Measurements from ENCODE around the gene ZNF74.
A peak's percentile ranks its signal among the peaks of the same experiment; 100 is the strongest.

The ZNF74 gene

DNA sequence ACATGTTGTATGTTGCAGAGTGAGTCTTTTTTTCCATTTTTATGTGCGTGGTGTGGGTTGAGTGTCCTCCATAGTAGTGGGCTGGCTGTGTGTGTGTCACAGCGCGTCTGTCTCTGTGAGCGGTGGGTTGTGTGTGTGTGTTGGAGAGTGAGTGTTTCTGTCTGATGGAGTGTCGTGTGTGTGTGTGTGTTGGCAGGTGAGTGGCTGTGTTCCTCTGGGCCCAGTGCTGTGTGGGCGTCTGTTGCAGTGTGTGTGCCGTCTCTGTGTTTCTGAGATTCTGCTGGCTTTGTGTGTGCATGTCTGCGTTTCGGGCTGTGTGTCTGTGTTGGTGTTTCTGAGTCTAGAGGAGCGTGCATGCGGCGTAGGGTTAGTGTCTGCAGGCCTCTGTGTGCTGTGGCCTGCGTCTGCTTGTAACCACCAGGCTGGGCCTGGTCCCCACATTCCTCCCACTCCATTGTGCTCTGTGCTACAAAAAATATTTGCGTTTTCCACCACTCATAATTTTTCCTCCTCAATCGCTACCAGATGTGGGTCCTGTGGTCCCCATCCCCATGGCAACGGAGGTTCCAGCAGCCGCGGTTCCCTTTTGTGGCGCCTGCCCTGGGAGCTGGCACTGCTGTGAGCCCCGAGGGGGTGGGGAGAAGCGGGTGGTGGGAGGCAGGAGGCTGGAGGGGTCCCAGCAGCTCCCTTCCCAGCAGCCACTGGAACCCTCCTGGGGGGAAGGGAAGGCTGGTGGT is 28.5 kb downstream of the ZNF74 start:
- no peaks in the 10 kb centered on the region for H3K36me3 ChIP-seq
- peaks cover 33 to 43% (median 35%) of the 10 kb centered on the region in 11 experiments for H3K27me3 ChIP-seq
- peaks cover 0 to 9% (median 0%) of the 10 kb centered on the region in 11 experiments; a peak in 3 of 22 replicates for H3K9me3 ChIP-seq (replicated peaks in 1 of 11)
- TF ChIP-seq Cebpa-rat (IDR thresholded peaks at IDR 0.05) = no peak
- H4K20me1 ChIP-seq = peaks cover 0 to 6% (median 0%) of the 10 kb centered on the region in 11 experiments; a peak in 4 of 22 replicates
- peak overlapping the region in 5 of 11 experiments; percentile 22 to 71 (median 27); a peak in 5 of 22 replicates for H3K27ac ChIP-seq
- peak overlapping the region; percentile 58 to 97 (median 93) for H3K4me2 ChIP-seq
- peak overlapping the region in 2 of 10 experiments; percentile 29 to 33; a peak in 4 of 20 replicates for H3K4me3 ChIP-seq
- H3K4me1 ChIP-seq = peaks cover 27 to 68% (median 61%) of the 10 kb centered on the region in 10 experiments
- H3K9ac ChIP-seq = peak overlapping the region in 7 of 11 experiments; percentile 10 to 65 (median 28); a peak in 7 of 22 replicates

DNA sequence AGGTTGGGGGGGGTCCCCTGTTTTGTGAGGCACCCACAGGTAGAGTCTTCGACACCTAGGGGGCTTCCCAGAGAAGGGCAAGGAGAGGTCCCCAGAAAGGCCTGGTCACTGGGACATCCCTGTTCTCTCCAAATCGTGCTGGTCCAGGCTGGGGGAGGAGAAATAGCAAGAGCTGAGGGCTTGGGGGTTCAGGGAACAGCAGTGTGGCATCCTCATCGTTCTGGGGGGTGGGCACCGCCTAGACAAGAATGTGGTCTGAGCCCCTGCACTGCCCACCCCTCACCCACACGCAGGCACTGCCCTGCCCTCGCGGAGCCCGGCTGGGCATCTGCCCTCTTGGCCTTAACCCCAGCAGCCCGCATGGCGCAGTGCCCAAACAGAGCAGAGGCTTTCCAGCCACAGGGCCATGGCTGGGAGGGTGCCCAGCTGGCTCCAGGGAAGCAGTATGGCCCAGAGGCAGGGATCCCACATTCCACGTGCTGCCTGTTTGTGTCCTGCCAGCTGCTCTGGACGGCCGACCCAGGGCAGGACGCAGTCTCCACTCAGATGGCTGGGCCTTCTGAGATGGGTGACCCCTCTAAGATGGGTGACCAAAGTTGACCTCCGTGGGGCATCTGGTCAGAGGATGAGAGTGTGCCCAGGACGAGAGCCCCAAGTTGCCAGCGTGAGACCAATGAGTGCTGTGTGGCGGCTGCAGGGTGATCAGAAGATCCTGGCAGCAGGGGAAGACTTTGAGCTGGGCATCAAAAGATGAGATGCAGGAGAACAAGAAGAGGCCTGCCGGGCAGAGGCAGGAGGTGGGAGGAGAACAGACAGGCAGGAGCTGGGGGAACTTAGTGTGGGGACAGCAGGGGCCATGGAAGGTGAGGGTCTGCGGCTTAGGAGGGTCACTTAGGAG is 29.3 kb downstream of the ZNF74 start:
- TF ChIP-seq Cebpa-rat (IDR thresholded peaks at IDR 0.05) = no peak
- H3K27ac ChIP-seq = peak overlapping the region in 9 of 11 experiments; percentile 8 to 73 (median 60); a peak in 16 of 22 replicates
- peak overlapping the region; percentile 58 to 97 (median 93) for H3K4me2 ChIP-seq
- H3K9ac ChIP-seq = peak overlapping the region in 10 of 11 experiments; percentile 13 to 69 (median 66); a peak in 19 of 22 replicates
- peaks cover 0 to 11% (median 0%) of the 10 kb centered on the region in 11 experiments; a peak in 4 of 22 replicates for H4K20me1 ChIP-seq
- peaks cover 27 to 61% (median 53%) of the 10 kb centered on the region in 10 experiments for H3K4me1 ChIP-seq
- H3K9me3 ChIP-seq (replicated peaks in 1 of 11) = peaks cover 0 to 9% (median 0%) of the 10 kb centered on the region in 11 experiments; a peak in 3 of 22 replicates
- no peaks in the 10 kb centered on the region for H3K36me3 ChIP-seq
- peak overlapping the region in 8 of 10 experiments; percentile 8 to 43 (median 31); a peak in 10 of 20 replicates for H3K4me3 ChIP-seq
- H3K27me3 ChIP-seq = peaks cover 38 to 49% (median 42%) of the 10 kb centered on the region in 11 experiments

DNA sequence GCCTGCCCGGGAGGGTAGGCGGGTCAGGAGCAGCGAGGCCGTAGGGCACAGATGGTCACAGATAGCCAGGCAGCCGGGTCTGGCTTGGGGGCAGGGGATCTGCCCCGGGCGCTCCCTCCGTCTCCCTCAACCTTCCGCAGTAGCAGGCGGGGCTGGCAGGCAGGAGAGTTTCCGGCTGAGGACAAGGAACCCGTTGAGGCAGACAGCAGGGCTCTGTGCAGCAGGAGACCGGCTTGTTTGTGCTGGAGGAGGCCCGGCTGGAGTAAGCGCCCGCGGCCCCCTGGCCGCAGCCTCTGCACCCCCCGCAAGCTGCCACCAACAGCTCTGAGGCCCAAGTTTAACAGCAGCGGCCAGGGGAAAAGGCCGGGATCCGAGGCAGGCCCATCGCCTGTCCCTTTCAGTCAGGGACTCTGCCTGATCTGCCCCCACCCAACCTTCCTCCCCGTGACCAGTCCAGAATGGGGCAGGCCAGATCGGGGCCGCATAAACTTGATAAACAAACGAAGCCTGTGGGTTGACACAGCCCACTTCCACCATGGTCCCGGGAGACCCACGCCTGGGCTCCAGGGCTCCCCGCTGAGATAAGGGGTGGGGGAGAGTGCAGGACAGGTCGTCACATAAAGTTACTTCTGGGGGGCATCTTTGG is 30.1 kb downstream of the ZNF74 start:
- Histone ChIP-seq H3K4me2 (peak overlapping the region; percentile 58 to 97 (median 93)), H3K36me3 (no peaks in the 10 kb centered on the region), H3K9ac (peak overlapping the region; percentile 13 to 69 (median 65); a peak in 20 of 22 replicates), H3K4me3 (peak overlapping the region in 8 of 10 experiments; percentile 8 to 43 (median 31); a peak in 9 of 20 replicates), H3K4me1 (peaks cover 32 to 63% (median 56%) of the 10 kb centered on the region in 10 experiments), H4K20me1 (peaks cover 0 to 11% (median 0%) of the 10 kb centered on the region in 11 experiments; a peak in 4 of 22 replicates), H3K9me3 (replicated peaks in 1 of 11) (peaks cover 0 to 9% (median 0%) of the 10 kb centered on the region in 11 experiments; a peak in 3 of 22 replicates), H3K27me3 (peaks cover 46 to 57% (median 49%) of the 10 kb centered on the region in 11 experiments), H3K27ac (peak overlapping the region in 9 of 11 experiments; percentile 8 to 73 (median 60); a peak in 16 of 22 replicates)
- TF ChIP-seq Cebpa-rat (IDR thresholded peaks at IDR 0.05) = no peak

DNA sequence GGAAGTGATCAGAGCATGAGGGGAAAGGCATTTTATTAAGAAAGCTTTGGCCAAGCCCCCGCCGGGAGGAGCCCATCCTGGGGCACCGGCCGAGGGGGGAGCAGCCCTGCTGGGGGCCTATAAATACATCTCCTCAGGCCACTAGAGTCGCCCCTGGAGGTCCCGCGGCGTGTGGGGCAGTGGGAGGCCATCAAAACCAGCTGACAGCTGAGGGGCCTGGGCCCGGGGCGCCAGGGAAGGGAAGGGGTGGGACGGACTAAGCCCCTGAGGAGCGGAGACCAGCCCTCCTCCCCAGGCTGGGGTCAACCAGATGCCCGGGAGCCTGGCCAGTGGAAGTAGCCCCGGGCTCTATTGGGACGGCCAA is 30.6 kb downstream of the ZNF74 start:
- H3K9me3 ChIP-seq (replicated peaks in 1 of 11) = peaks cover 0 to 9% (median 0%) of the 10 kb centered on the region in 11 experiments; a peak in 3 of 22 replicates
- peak overlapping the region in 6 of 11 experiments; percentile 51 to 73 (median 67); a peak in 13 of 22 replicates for H3K27ac ChIP-seq
- H3K9ac ChIP-seq = peak overlapping the region in 9 of 11 experiments; percentile 49 to 69 (median 66); a peak in 15 of 22 replicates
- H4K20me1 ChIP-seq = peaks cover 0 to 12% (median 0%) of the 10 kb centered on the region in 11 experiments; a peak in 6 of 22 replicates
- H3K4me2 ChIP-seq = peak overlapping the region; percentile 58 to 97 (median 93)
- H3K4me3 ChIP-seq = peak overlapping the region in 3 of 10 experiments; percentile 24 to 41 (median 33); a peak in 2 of 20 replicates
- H3K36me3 ChIP-seq = no peaks in the 10 kb centered on the region
- H3K4me1 ChIP-seq = peaks cover 33 to 63% (median 59%) of the 10 kb centered on the region in 10 experiments
- peaks cover 50 to 60% (median 54%) of the 10 kb centered on the region in 11 experiments for H3K27me3 ChIP-seq
- no peak for TF ChIP-seq Cebpa-rat (IDR thresholded peaks at IDR 0.05)

DNA sequence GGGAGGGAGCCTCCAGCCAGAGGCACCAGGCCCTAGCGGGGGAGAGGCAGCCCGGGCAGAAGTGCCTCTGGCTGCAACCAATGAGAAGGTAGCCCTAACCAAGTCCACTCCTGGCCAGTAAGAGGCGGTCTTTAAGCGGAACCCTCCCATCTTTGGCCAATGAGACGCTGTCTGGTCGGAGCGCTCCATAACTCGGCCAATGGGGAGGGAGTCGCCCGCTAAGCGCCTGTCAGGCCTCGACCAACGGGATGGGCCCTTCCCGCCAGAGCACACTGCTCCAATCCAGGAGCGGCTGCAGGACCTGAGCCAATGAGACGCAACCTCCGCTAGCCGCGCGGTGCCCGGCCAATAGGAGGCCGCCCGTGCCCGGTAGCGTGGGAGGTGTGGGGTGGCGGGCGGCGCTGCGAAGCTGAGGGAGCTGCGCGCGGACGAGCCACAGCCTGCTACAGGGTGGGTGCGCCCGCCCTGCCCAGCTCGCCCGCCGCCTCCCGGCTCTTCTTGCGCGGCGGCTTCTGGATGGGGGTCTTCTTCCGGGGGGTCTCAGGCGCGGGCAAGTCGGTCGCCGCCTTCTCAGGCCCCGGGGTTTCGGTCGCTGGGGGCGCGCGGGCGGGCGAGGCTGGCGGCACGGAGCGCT is 31.1 kb downstream of the ZNF74 start:
- Histone ChIP-seq H3K27ac (no peak overlapping the region), H3K9me3 (replicated peaks in 1 of 11) (peaks cover 0 to 9% (median 0%) of the 10 kb centered on the region in 11 experiments; a peak in 3 of 22 replicates), H3K4me2 (peak overlapping the region in 10 of 11 experiments; percentile 58 to 97 (median 93); a peak in 19 of 22 replicates), H3K27me3 (peaks cover 55 to 65% (median 59%) of the 10 kb centered on the region in 11 experiments), H3K4me1 (peaks cover 38 to 65% (median 62%) of the 10 kb centered on the region in 10 experiments), H3K36me3 (no peaks in the 10 kb centered on the region), H3K9ac (no peak overlapping the region), H4K20me1 (peaks cover 0 to 17% (median 2%) of the 10 kb centered on the region in 11 experiments; a peak in 12 of 22 replicates), H3K4me3 (0 out of 20 replicates have a peak overlapping the region, but pooled peaks of 1 of the 10 experiments have one; percentile 41)
- TF ChIP-seq Cebpa-rat (IDR thresholded peaks at IDR 0.05) = no peak

DNA sequence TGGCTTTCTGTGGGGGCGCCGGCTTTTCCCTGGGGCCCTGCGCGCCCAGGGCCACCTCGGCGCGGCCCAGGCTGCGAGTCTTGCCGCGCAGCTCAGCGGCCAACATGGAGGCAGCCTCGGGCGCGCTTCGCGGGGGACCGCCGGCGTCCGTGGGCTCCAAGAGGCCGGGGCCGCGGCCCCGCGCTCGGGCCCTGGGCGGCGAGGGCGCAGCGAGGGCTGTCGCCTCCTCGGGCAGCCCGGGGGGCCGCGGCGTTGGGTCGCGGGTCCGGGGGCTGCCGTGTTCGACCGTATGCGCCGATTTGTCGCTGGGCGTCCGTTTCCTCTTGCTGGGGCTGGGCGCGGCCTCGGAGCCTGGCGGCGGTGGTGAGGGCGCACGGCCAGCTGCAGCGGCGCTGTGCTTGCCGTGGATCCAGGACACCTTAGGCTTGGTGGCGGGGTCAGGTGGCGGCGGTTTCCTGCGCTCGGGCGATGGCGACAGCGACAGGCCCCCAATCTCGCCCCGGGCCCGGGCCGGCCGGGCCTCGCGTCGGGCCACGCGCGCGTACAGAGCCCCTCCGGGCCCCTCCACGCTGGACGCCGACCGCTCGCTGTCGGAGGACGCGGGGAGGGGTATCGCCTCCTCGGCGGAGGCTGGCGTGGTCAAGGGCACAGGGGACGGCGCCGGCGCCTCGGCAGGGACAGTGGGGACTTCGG is 31.8 kb downstream of the ZNF74 start:
- TF ChIP-seq Cebpa-rat (IDR thresholded peaks at IDR 0.05) = no peak
- Histone ChIP-seq H3K27me3 (peaks cover 62 to 72% (median 65%) of the 10 kb centered on the region in 11 experiments), H3K4me1 (peaks cover 44 to 68% (median 63%) of the 10 kb centered on the region in 10 experiments), H3K4me2 (no peak overlapping the region), H4K20me1 (peaks cover 0 to 23% (median 8%) of the 10 kb centered on the region in 11 experiments; a peak in 15 of 22 replicates), H3K36me3 (no peaks in the 10 kb centered on the region), H3K4me3 (no peak overlapping the region), H3K9me3 (replicated peaks in 1 of 11) (peaks cover 0 to 11% (median 0%) of the 10 kb centered on the region in 11 experiments; a peak in 3 of 22 replicates), H3K9ac (no peak overlapping the region), H3K27ac (no peak overlapping the region)

DNA sequence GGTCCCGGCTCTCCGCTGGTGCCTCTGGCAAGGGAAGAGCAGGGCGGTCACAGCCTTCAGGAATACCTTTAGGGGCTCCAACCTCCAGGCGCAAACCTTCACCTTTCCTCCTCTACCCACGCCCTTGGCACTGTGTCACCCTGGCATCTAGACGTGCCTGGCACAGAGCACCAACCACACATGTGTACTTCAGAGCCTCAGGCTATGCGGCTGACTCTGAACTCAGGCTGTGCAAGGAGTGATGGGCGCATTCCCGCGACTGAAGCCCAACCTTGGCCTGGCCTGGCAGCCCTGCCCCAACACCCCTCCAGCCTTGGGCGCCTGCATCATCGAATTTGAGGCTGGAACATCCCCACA is 32.3 kb downstream of the ZNF74 start:
- Histone ChIP-seq H3K4me3 (no peak overlapping the region), H3K9me3 (replicated peaks in 1 of 11) (peaks cover 0 to 16% (median 0%) of the 10 kb centered on the region in 11 experiments; a peak in 3 of 22 replicates), H3K9ac (no peak overlapping the region), H3K27me3 (peaks cover 67 to 77% (median 71%) of the 10 kb centered on the region in 11 experiments), H4K20me1 (peaks cover 0 to 29% (median 14%) of the 10 kb centered on the region in 11 experiments; a peak in 15 of 22 replicates), H3K4me2 (no peak overlapping the region), H3K27ac (no peak overlapping the region), H3K4me1 (peaks cover 49 to 68% (median 63%) of the 10 kb centered on the region in 10 experiments), H3K36me3 (no peaks in the 10 kb centered on the region)
- no peak for TF ChIP-seq Cebpa-rat (IDR thresholded peaks at IDR 0.05)

All from BLaER1 treated with 17β-estradiol and CSF1 and Interleukin-3, amounts not matched to agents 10 nM and 100 nM (cell line).